Neuronal stem cell (in vitro differentiated cells): ENCODE measurements around the gene PPP1R1C.

Experiments
- DNase-seq: peaks from one replicate; pipeline ENCODE4 v3.0.0-alpha.2; 2013; ENCODE audit warnings: low spot score
- H2AFZ ChIP-seq: one replicate; pipeline ENCODE4 v1.6.1; 2013; ENCODE audit warnings: mild to moderate bottlenecking, low read length, inconsistent platforms
- H2AK5ac ChIP-seq: 2 replicates; pipeline ENCODE4 v1.6.1; 2013; ENCODE audit warnings: low read depth, mild to moderate bottlenecking, inconsistent platforms, low read length, moderate library complexity, mixed read lengths
- H2BK120ac ChIP-seq: 2 replicates; pipeline ENCODE4 v1.6.1; 2013; ENCODE audit warnings: low read depth, mild to moderate bottlenecking, inconsistent platforms, low read length, moderate library complexity, mixed read lengths
- H2BK12ac ChIP-seq: one replicate; pipeline ENCODE4 v1.6.1; 2013; ENCODE audit warnings: low read length, inconsistent platforms
- H2BK15ac ChIP-seq: 2 replicates; pipeline ENCODE4 v1.6.1; 2013; ENCODE audit warnings: mild to moderate bottlenecking, low read length, inconsistent platforms, mixed read lengths
- H2BK5ac ChIP-seq: one replicate; pipeline ENCODE4 v1.6.1; 2013; ENCODE audit warnings: inconsistent platforms, mild to moderate bottlenecking, low read length, moderate library complexity
- H3K14ac ChIP-seq: one replicate; pipeline ENCODE4 v1.6.1; 2013; ENCODE audit warnings: low read length, inconsistent platforms
- H3K18ac ChIP-seq: 2 replicates; pipeline ENCODE4 v1.6.1; 2013; ENCODE audit warnings: low read length, inconsistent platforms
- H3K23ac ChIP-seq: 2 replicates; pipeline ENCODE4 v1.6.1; 2013; ENCODE audit warnings: low read depth, mild to moderate bottlenecking, mixed read lengths, low read length, inconsistent platforms; ENCODE audit not compliant: poor library complexity
- H3K27ac ChIP-seq: replicated peaks from 3 replicates; pipeline ENCODE4 v1.5.1; 2013; ENCODE audit warnings: low read length, inconsistent platforms
- H3K27me3 ChIP-seq, 3 experiments: 2 replicates each; pipeline ENCODE4 v1.6.1; 2013; ENCODE audit warnings: low read length in 3 of 3, mild to moderate bottlenecking in 2 of 3, inconsistent platforms in 1 of 3, low read depth in 1 of 3, mixed read lengths in 1 of 3, moderate library complexity in 1 of 3; ENCODE audit not compliant: control insufficient read depth in 3 of 3, insufficient read depth in 3 of 3
- H3K36me3 ChIP-seq, 2 donors: replicated peaks in 1 of 2; 2 replicates each; pipeline ENCODE4 v1.6.1; 2013; ENCODE audit warnings: low read length in 2 of 2; ENCODE audit not compliant: control insufficient read depth in 2 of 2, insufficient read depth in 2 of 2
- H3K4ac ChIP-seq: 2 replicates; pipeline ENCODE4 v1.6.1; 2013; ENCODE audit warnings: inconsistent platforms, mild to moderate bottlenecking, low read length, moderate library complexity
- H3K4me1 ChIP-seq, 2 donors: 1 replicate in 1 of 2; 2 replicates in 1 of 2; pipeline ENCODE4 v1.6.1; 2013; ENCODE audit warnings: low read length in 2 of 2, low read depth in 1 of 2; ENCODE audit not compliant: control insufficient read depth in 2 of 2, insufficient read depth in 1 of 2
- H3K4me2 ChIP-seq: one replicate; pipeline ENCODE4 v1.6.1; 2013; ENCODE audit warnings: mild to moderate bottlenecking, low read length, inconsistent platforms; ENCODE audit not compliant: insufficient read depth, poor library complexity, severe bottlenecking
- H3K4me3 ChIP-seq, 2 donors: 2 replicates each; pipeline ENCODE4 v1.5.1; 2013; ENCODE audit warnings: low read length in 2 of 2, mild to moderate bottlenecking in 2 of 2, inconsistent platforms in 1 of 2, moderate library complexity in 1 of 2
- H3K79me1 ChIP-seq: one replicate; pipeline ENCODE4 v1.6.1; 2013; ENCODE audit warnings: low read depth, mild to moderate bottlenecking, inconsistent platforms, low read length, moderate library complexity
- H3K9ac ChIP-seq: one replicate; pipeline ENCODE4 v1.6.1; 2013; ENCODE audit warnings: mild to moderate bottlenecking, low read depth, low read length, inconsistent platforms; ENCODE audit not compliant: poor library complexity
- H3K9me3 ChIP-seq, 2 donors: replicated peaks in 1 of 2; 2 replicates each; pipeline versions ENCODE3 to v1.6.1; 2013; ENCODE audit warnings: low read length in 2 of 2, mild to moderate bottlenecking in 2 of 2, inconsistent platforms in 1 of 2, low read depth in 1 of 2, mixed read lengths in 1 of 2, moderate library complexity in 1 of 2; ENCODE audit not compliant: control insufficient read depth in 2 of 2, insufficient read depth in 1 of 2
- H4K8ac ChIP-seq: one replicate; pipeline ENCODE4 v1.6.1; 2013; ENCODE audit warnings: low read depth, mild to moderate bottlenecking, inconsistent platforms, low read length, moderate library complexity
- H4K91ac ChIP-seq: one replicate; pipeline ENCODE4 v1.6.1; 2013; ENCODE audit warnings: low read length, low read depth, mild to moderate bottlenecking, inconsistent platforms; ENCODE audit not compliant: poor library complexity
- WGBS, 2 donors: extraction: QIAGEN DNeasy Blood & Tissue Kit; methylation state at CpG; one replicate each; pipeline ENCODE4 v1.1.7; 2013; ENCODE audit warnings: missing lambda C conversion rate in 2 of 2, mixed read lengths in 1 of 2; ENCODE audit not compliant: insufficient read length in 2 of 2, insufficient replicate concordance in 1 of 2; ENCODE audit errors: extremely low coverage in 2 of 2; 5-methylcytosine and 5-hydroxymethylcytosine counted together

The PPP1R1C gene

DNA sequence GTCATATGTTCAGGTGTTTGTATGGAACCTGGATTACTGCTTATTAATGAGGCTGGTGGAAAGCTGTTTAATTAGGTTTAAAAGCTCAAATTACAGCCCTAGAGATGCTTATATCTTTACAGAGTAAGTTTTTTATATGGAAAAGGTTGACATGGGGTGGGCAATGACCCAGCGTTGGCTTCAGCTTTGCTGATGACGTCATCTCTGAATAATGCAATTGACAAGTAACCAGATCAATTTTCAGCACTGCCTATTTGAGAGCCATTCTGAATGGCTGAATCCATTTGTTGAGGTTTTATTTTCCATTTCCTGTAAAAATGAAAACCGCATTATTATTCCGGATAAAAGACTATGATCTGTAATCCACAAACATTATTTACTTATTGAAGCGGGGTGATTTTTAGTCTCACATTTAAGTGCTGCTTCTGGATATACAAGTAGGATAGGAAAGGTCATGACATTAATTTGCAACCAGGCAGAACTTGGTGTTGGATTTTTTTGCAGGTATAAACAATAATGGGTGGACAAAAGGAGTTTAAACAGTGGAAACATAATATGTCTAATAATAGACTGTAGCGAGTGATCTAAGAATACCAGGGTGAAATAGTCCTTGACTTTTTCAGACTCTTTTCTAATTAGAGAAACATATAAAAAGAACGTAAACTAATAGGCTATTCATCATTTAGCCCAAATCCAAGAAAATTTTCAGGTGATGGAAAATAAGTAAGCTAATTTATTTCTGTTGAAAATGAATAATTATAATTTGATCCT, 2.7 kb downstream of the PPP1R1C start:
- Histone ChIP-seq H3K9me3 (no peaks in the 10 kb centered on the region), H3K4me3 (no peak overlapping the region), H2BK120ac (no peak overlapping the region), H2BK15ac (no peak overlapping the region), H3K9ac (no peak overlapping the region), H2BK12ac (no peak overlapping the region), H3K4me2 (no peak overlapping the region), H2AK5ac (no peak overlapping the region), H3K14ac (no peak overlapping the region), H3K23ac (no peak overlapping the region), H2AFZ (no peak overlapping the region), H3K79me1 (no peaks in the 10 kb centered on the region), H2BK5ac (no peak overlapping the region), H4K8ac (no peak overlapping the region), H3K18ac (no peak overlapping the region), H4K91ac (no peak overlapping the region), H3K4me1 (peaks cover 0 to 7% of the 10 kb centered on the region in 2 donors), H3K27me3 (no peaks in the 10 kb centered on the region), H3K4ac (no peak overlapping the region), H3K27ac (no peak overlapping the region), H3K36me3 (no peaks in the 10 kb centered on the region)
- WGBS, 2 donors, result no CpG with 5 or more reads among the region's 7 CpGs
- DNase-seq, result no peak

- Histone ChIP-seq H2BK120ac (no peak overlapping the region), H3K36me3 (no peaks in the 10 kb centered on the region), H2AK5ac (no peak overlapping the region), H3K18ac (no peak overlapping the region), H2BK12ac (no peak overlapping the region), H3K4me1 (peaks cover 0 to 7% of the 10 kb centered on the region in 2 donors), H3K23ac (no peak overlapping the region), H2AFZ (no peak overlapping the region), H2BK5ac (no peak overlapping the region), H3K27me3 (no peaks in the 10 kb centered on the region), H3K4me3 (no peak overlapping the region), H4K91ac (no peak overlapping the region), H2BK15ac (no peak overlapping the region), H3K9ac (no peak overlapping the region), H3K14ac (no peak overlapping the region), H3K4ac (no peak overlapping the region), H4K8ac (no peak overlapping the region), H3K79me1 (no peaks in the 10 kb centered on the region), H3K27ac (no peak overlapping the region), H3K4me2 (no peak overlapping the region), H3K9me3 (no peaks in the 10 kb centered on the region)
- no CpG with 5 or more reads among the region's 1 CpG for WGBS, 2 donors
- DNase-seq, result no peak
Measured at GRCh38 chr2:181989099-181989498, 3.4 kb downstream of the PPP1R1C start.

- no peaks in the 10 kb centered on the region for H3K27me3 ChIP-seq
- H3K18ac ChIP-seq, result no peak overlapping the region
- no peak overlapping the region for H4K8ac ChIP-seq
- H3K27ac ChIP-seq, result no peak overlapping the region
- DNase-seq, result no peak
- no peak overlapping the region for H3K14ac ChIP-seq
- H2BK120ac ChIP-seq, result no peak overlapping the region
- no peak overlapping the region for H2AFZ ChIP-seq
- H3K23ac ChIP-seq, result no peak overlapping the region
- no peaks in the 10 kb centered on the region for H3K79me1 ChIP-seq
- H3K9ac ChIP-seq, result no peak overlapping the region
- no peaks in the 10 kb centered on the region for H3K9me3 ChIP-seq
- H2BK12ac ChIP-seq, result no peak overlapping the region
- H2AK5ac ChIP-seq, result no peak overlapping the region
- no CpG with 5 or more reads among the region's 2 CpGs for WGBS, 2 donors
- H2BK5ac ChIP-seq, result no peak overlapping the region
- no peak overlapping the region for H3K4me2 ChIP-seq
- no peak overlapping the region for H3K4me3 ChIP-seq
- no peaks in the 10 kb centered on the region for H3K4me1 ChIP-seq
- H2BK15ac ChIP-seq, result no peak overlapping the region
- H3K4ac ChIP-seq, result no peak overlapping the region
- no peaks in the 10 kb centered on the region for H3K36me3 ChIP-seq
- H4K91ac ChIP-seq, result no peak overlapping the region
Measured at GRCh38 chr2:181991171-181991885, 5.7 kb downstream of the PPP1R1C start.

- no peak overlapping the region for H2BK15ac ChIP-seq
- no peak for DNase-seq
- no peak overlapping the region for H2BK120ac ChIP-seq
- no peak overlapping the region for H3K9ac ChIP-seq
- H3K4me1 ChIP-seq, result no peaks in the 10 kb centered on the region
- no peak overlapping the region for H3K14ac ChIP-seq
- H3K27me3 ChIP-seq, result no peaks in the 10 kb centered on the region
- H2BK12ac ChIP-seq, result no peak overlapping the region
- H3K4ac ChIP-seq, result no peak overlapping the region
- H3K27ac ChIP-seq, result no peak overlapping the region
- no peak overlapping the region for H4K91ac ChIP-seq
- no peak overlapping the region for H3K23ac ChIP-seq
- WGBS, 2 donors, result no CpG with 5 or more reads among the region's 3 CpGs
- no peak overlapping the region for H2AK5ac ChIP-seq
- H4K8ac ChIP-seq, result no peak overlapping the region
- no peak overlapping the region for H2AFZ ChIP-seq
- no peak overlapping the region for H3K18ac ChIP-seq
- no peaks in the 10 kb centered on the region for H3K79me1 ChIP-seq
- no peaks in the 10 kb centered on the region for H3K9me3 ChIP-seq
- H2BK5ac ChIP-seq, result no peak overlapping the region
- H3K4me2 ChIP-seq, result no peak overlapping the region
- no peaks in the 10 kb centered on the region for H3K36me3 ChIP-seq
- no peak overlapping the region for H3K4me3 ChIP-seq
Measured at GRCh38 chr2:181992776-181993175, 7.1 kb downstream of the PPP1R1C start.
